WTC11 (cell line): ENCODE data around the gene RSU1. TPM values are rescaled to one million over a fixed set of nuclear protein-coding genes. Genes with fewer than 3 reads are reported as not detected.

Experiments used
- ATAC-seq: fragments of 200-7000 bp; cut with Tn5 transposase; 2 replicates; pipeline ENCODE4 v1.10.0; 2021; ENCODE audit warnings: mild to moderate bottlenecking, moderate library complexity
- CTCF ChIA-PET: fragments of 300-600 bp; sonication (Branson Sonifier 250); formaldehyde crosslinking; loops from one replicate; lab custom pipeline; 2021; ENCODE audit warnings: antibody characterized with exemption; lab: Charles Lee
- POLR2A ChIA-PET: fragments of 350-600 bp; sonication (Branson Sonifier 250); formaldehyde crosslinking; loops from one replicate; lab custom pipeline; 2021; ENCODE audit warnings: antibody characterized with exemption; lab: Charles Lee
- DNase-seq: peaks from one replicate; pipeline ENCODE4 v3.0.0; 2021; ENCODE audit warnings: low spot score
- H3K27ac Mint-ChIP-seq: 2 replicates; pipeline ENCODE4 v1.8.0; 2021; ENCODE audit warnings: mixed read lengths
- H3K27me3 Mint-ChIP-seq: 2 replicates; pipeline ENCODE4 v1.8.0; 2021; ENCODE audit warnings: low read depth, mild to moderate bottlenecking, moderate library complexity, mixed read lengths
- H3K36me3 Mint-ChIP-seq: 2 replicates; pipeline ENCODE4 v1.8.0; 2021; ENCODE audit warnings: mixed read lengths
- H3K4me1 Mint-ChIP-seq: 2 replicates; pipeline ENCODE4 v1.8.0; 2022; ENCODE audit warnings: mixed read lengths
- H3K4me3 Mint-ChIP-seq: 2 replicates; pipeline ENCODE4 v1.8.0; 2021; ENCODE audit warnings: mild to moderate bottlenecking, moderate library complexity, mixed read lengths
- H3K9me3 Mint-ChIP-seq: 2 replicates; pipeline ENCODE4 v1.8.0; 2021; ENCODE audit warnings: mixed read lengths
- CBFB ChIP-seq: sonication (generic); formaldehyde crosslinking; IDR thresholded peaks from 2 replicates; pipeline ENCODE4 v1.8.1; 2022; ENCODE audit warnings: mild to moderate bottlenecking, low read depth, missing genetic modification reagents
- GABPB1 ChIP-seq: sonication (generic); formaldehyde crosslinking; IDR thresholded peaks from 2 replicates; pipeline ENCODE4 v1.8.1; 2023; ENCODE audit warnings: mild to moderate bottlenecking, missing genetic modification reagents
- GRHL2 ChIP-seq: fragments of 250-450 bp; sonication (Bioruptor Pico); IDR thresholded peaks from 2 replicates; pipeline ENCODE4 v1.8.0; 2022; ENCODE audit warnings: mild to moderate bottlenecking, moderate library complexity; ENCODE audit not compliant: insufficient replicate concordance, severe bottlenecking
- GTF2I ChIP-seq: fragments of 250-450 bp; sonication (Bioruptor Pico); conservative IDR thresholded peaks from 2 replicates; pipeline ENCODE4 v1.4.0; 2021; ENCODE audit warnings: mild to moderate bottlenecking
- JUN ChIP-seq: sonication (generic); formaldehyde crosslinking; IDR thresholded peaks from 2 replicates; pipeline ENCODE4 v1.8.0; 2023; ENCODE audit warnings: mild to moderate bottlenecking, missing genetic modification reagents
- KAT7 ChIP-seq: sonication (generic); formaldehyde crosslinking; IDR thresholded peaks from 2 replicates; pipeline ENCODE4 v1.8.1; 2023; ENCODE audit warnings: missing genetic modification reagents, mild to moderate bottlenecking, borderline replicate concordance
- MYBL2 ChIP-seq: sonication (generic); formaldehyde crosslinking; IDR thresholded peaks from 2 replicates; pipeline ENCODE4 v1.8.1; 2023; ENCODE audit warnings: mild to moderate bottlenecking, moderate library complexity, missing genetic modification reagents
- OVOL2 ChIP-seq: fragments of 250-450 bp; sonication (Bioruptor Pico); IDR thresholded peaks from 2 replicates; pipeline ENCODE4 v1.9.0; 2021; ENCODE audit warnings: mild to moderate bottlenecking, borderline replicate concordance
- PRDM15 ChIP-seq: sonication (generic); formaldehyde crosslinking; IDR thresholded peaks from 2 replicates; pipeline ENCODE4 v1.8.0; 2022; ENCODE audit warnings: missing genetic modification reagents
- SMAD3 ChIP-seq: sonication (generic); formaldehyde crosslinking; IDR thresholded peaks from 2 replicates; pipeline ENCODE4 v1.8.0; 2022; ENCODE audit warnings: missing genetic modification reagents, mild to moderate bottlenecking, borderline replicate concordance
- SMAD4 ChIP-seq: sonication (generic); formaldehyde crosslinking; IDR thresholded peaks from 2 replicates; pipeline ENCODE4 v1.8.0; 2022; ENCODE audit warnings: mild to moderate bottlenecking, missing genetic modification reagents
- TEAD4 ChIP-seq: sonication (generic); formaldehyde crosslinking; IDR thresholded peaks from 2 replicates; pipeline ENCODE4 v1.8.0; 2022; ENCODE audit warnings: mild to moderate bottlenecking, missing genetic modification reagents
- TP53 ChIP-seq: sonication (generic); formaldehyde crosslinking; IDR thresholded peaks from 2 replicates; pipeline ENCODE4 v1.8.1; 2023; ENCODE audit warnings: mild to moderate bottlenecking, missing genetic modification reagents
- USF1 ChIP-seq: sonication (generic); formaldehyde crosslinking; IDR thresholded peaks from 2 replicates; pipeline ENCODE4 v1.8.0; 2022; ENCODE audit warnings: mild to moderate bottlenecking, missing genetic modification reagents
- ZBTB21 ChIP-seq: sonication (generic); formaldehyde crosslinking; IDR thresholded peaks from 2 replicates; pipeline ENCODE4 v1.8.1; 2023; ENCODE audit warnings: mild to moderate bottlenecking, missing genetic modification reagents, borderline replicate concordance
- total RNA-seq: library from RNA; stranded (reverse); gene quantifications from 3 replicates; pipeline ENCODE4 v1.2.3, GENCODE V29; 2021
- TF ChIP-seq, protein P1 (sequence below): fragments of 250-450 bp; sonication (Bioruptor Pico); IDR thresholded peaks from 2 replicates; pipeline ENCODE4 v1.8.0; 2021; ENCODE audit warnings: mild to moderate bottlenecking

The RSU1 gene
- total RNA-seq, 1 experiment from 2014 or later: 46.4 TPM

GRCh38 chr10:16819026-16819425 is 1.8 kb upstream of the RSU1 start:
- no peak overlapping the region for H3K4me3 Mint-ChIP-seq
- CTCF ChIA-PET: no interaction called here

GRCh38 chr10:16816830-16817124 is 447 bp downstream of the RSU1 start:
- H3K9me3 Mint-ChIP-seq: peaks cover 11% of the 10 kb centered on the region
- no peak for DNase-seq
- H3K4me3 Mint-ChIP-seq: peak overlapping the region; percentile 93
- CTCF ChIA-PET: interaction anchor here (0.8 to 1.3 kb wide), 6 partner anchors 8 to 939 kb away, joined by 3 to 7 read pairs (median 3); no protein-coding TSS in a partner anchor
- peaks cover 23% of the 10 kb centered on the region for H3K27me3 Mint-ChIP-seq
- peaks cover 10% of the 10 kb centered on the region for H3K4me1 Mint-ChIP-seq
- POLR2A ChIA-PET: interaction anchor here (1.2 kb wide), 1 partner anchor 384 kb away, joined by 6 read pairs; the partner anchor contains the start of gene TRDMT1
- peaks cover 12% of the 10 kb centered on the region for H3K36me3 Mint-ChIP-seq
- peak overlapping the region; percentile 65; the same call in 1 of the 2 replicates for H3K27ac Mint-ChIP-seq
- no peak for ATAC-seq
- TF ChIP-seq USF1 (CRISPR knock-in tag) (peak; percentile 33; the same call in 1 of the 2 replicates), GABPB1 (no peak)

More at GRCh38 chr10:16819026-16819425, 1.8 kb upstream of the RSU1 start:
- POLR2A ChIA-PET: no interaction called here
- ATAC-seq: no peak
- Mint-ChIP-seq H3K4me1 (peaks cover 9% of the 10 kb centered on the region), H3K36me3 (peaks cover 27% of the 10 kb centered on the region), H3K27me3 (peaks cover 31% of the 10 kb centered on the region), H3K9me3 (peaks cover 30% of the 10 kb centered on the region), H3K27ac (no peak overlapping the region)
- no peak for TF ChIP-seq KAT7 (CRISPR knock-in tag)
- no peak for TF ChIP-seq ZBTB21 (CRISPR knock-in tag)
- no peak for TF ChIP-seq SMAD3 (CRISPR knock-in tag)
- no peak for TF ChIP-seq GABPB1
- no peak for TF ChIP-seq MYBL2
- no peak for TF ChIP-seq TP53
- no peak for TF ChIP-seq CBFB (CRISPR knock-in tag)
- TF ChIP-seq, protein P1, sequence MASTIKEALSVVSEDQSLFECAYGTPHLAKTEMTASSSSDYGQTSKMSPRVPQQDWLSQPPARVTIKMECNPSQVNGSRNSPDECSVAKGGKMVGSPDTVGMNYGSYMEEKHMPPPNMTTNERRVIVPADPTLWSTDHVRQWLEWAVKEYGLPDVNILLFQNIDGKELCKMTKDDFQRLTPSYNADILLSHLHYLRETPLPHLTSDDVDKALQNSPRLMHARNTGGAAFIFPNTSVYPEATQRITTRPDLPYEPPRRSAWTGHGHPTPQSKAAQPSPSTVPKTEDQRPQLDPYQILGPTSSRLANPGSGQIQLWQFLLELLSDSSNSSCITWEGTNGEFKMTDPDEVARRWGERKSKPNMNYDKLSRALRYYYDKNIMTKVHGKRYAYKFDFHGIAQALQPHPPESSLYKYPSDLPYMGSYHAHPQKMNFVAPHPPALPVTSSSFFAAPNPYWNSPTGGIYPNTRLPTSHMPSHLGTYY (CRISPR knock-in tag): no peak
- TF ChIP-seq PRDM15 (CRISPR knock-in tag): no peak
- TF ChIP-seq GRHL2: no peak
- no peak for TF ChIP-seq TEAD4
- TF ChIP-seq SMAD4 (CRISPR knock-in tag): no peak
- DNase-seq: no peak

- ChIA-PET CTCF (interaction anchor here (0.6 kb wide), 1 partner anchor 125 kb away, joined by 4 read pairs; no protein-coding TSS in a partner anchor), POLR2A (no interaction called here)
- Mint-ChIP-seq H3K27ac (peak overlapping the region; percentile 8; the same call in 1 of the 2 replicates), H3K36me3 (peaks cover 9% of the 10 kb centered on the region; the same call in 1 of the 2 replicates), H3K27me3 (peaks cover 22% of the 10 kb centered on the region), H3K4me1 (peaks cover 12% of the 10 kb centered on the region), H3K9me3 (peaks cover 6% of the 10 kb centered on the region), H3K4me3 (peak overlapping the region; percentile 93)
- ATAC-seq (no peak), DNase-seq (no peak)
- TF ChIP-seq JUN (CRISPR knock-in tag) (no peak), TEAD4 (no peak), OVOL2 (CRISPR knock-in tag) (no peak), GTF2I (CRISPR knock-in tag) (no peak)
Measured at GRCh38 chr10:16816171-16816570, 1.1 kb downstream of the RSU1 start.
